Endodermal cell (in vitro differentiated cells): ENCODE results near the gene PCDH18. TPM values are rescaled to one million over a fixed set of nuclear protein-coding genes. Genes with fewer than 3 reads are reported as not detected.

Experiments
- DNase-seq: peaks from one replicate; pipeline ENCODE4 v3.0.0-alpha.2; 2017
- H3K27ac ChIP-seq: 2 replicates; pipeline ENCODE4 v1.5.1; 2013; ENCODE audit warnings: mild to moderate bottlenecking, low read depth, low read length, moderate library complexity
- H3K27me3 ChIP-seq: 2 replicates; pipeline ENCODE4 v1.6.1; 2013; ENCODE audit warnings: mild to moderate bottlenecking, low read length, moderate library complexity; ENCODE audit not compliant: insufficient read depth, control insufficient read depth, poor library complexity, severe bottlenecking
- H3K36me3 ChIP-seq: 2 replicates; pipeline ENCODE4 v1.7.0; 2013; ENCODE audit warnings: mild to moderate bottlenecking, low read length, moderate library complexity; ENCODE audit not compliant: control insufficient read depth, insufficient read depth
- H3K4me1 ChIP-seq: one replicate; pipeline ENCODE4 v1.7.0; 2013; ENCODE audit warnings: low read length; ENCODE audit not compliant: control insufficient read depth, insufficient read depth
- H3K4me3 ChIP-seq: 2 replicates; pipeline ENCODE4 v1.5.1; 2013; ENCODE audit warnings: mild to moderate bottlenecking, low read length, moderate library complexity
- H3K9ac ChIP-seq: 2 replicates; pipeline ENCODE4 v1.6.1; 2013; ENCODE audit warnings: mild to moderate bottlenecking, low read length, moderate library complexity; ENCODE audit not compliant: poor library complexity, severe bottlenecking; ENCODE audit errors: extremely low read depth
- H3K9me3 ChIP-seq: 2 replicates; pipeline ENCODE4 v1.6.1; 2013; ENCODE audit warnings: mild to moderate bottlenecking, low read length, moderate library complexity; ENCODE audit not compliant: control insufficient read depth
- H3K27ac Mint-ChIP-seq: 2 replicates; pipeline ENCODE4 v1.8.0; 2020; ENCODE audit warnings: mixed read lengths
- H3K27me3 Mint-ChIP-seq: 2 replicates; pipeline ENCODE4 v1.8.0; 2021; ENCODE audit warnings: mild to moderate bottlenecking, mixed read lengths; ENCODE audit not compliant: insufficient read depth
- H3K36me3 Mint-ChIP-seq: 2 replicates; pipeline ENCODE4 v1.8.0; 2020; ENCODE audit warnings: low read depth, mixed read lengths
- H3K4me1 Mint-ChIP-seq: 2 replicates; pipeline ENCODE4 v1.8.0; 2020; ENCODE audit warnings: mixed read lengths
- H3K4me3 Mint-ChIP-seq: 2 replicates; pipeline ENCODE4 v1.8.0; 2020; ENCODE audit warnings: mild to moderate bottlenecking, moderate library complexity, mixed read lengths
- H3K9me3 Mint-ChIP-seq: 2 replicates; pipeline ENCODE4 v1.8.0; 2020; ENCODE audit warnings: mild to moderate bottlenecking, mixed read lengths
- CTCF ChIP-seq: fragments of 200-600 bp; sonication (generic); conservative IDR thresholded peaks from 2 replicates; pipeline ENCODE4 v1.5.0; 2021; ENCODE audit warnings: antibody characterized with exemption, mild to moderate bottlenecking
- WGBS, 2 experiments: methylation state at CpG; one replicate each; pipeline versions ENCODE4 v1.1.5 to v1.1.7; 2013; ENCODE audit warnings: missing lambda C conversion rate in 2 of 2, mixed read lengths in 1 of 2; ENCODE audit not compliant: insufficient coverage in 1 of 2, insufficient read length in 1 of 2; 5-methylcytosine and 5-hydroxymethylcytosine counted together
- total RNA-seq, 2 donors: library from RNA; stranded (reverse); fragmentation: NEBNext Ultra II Directional in 1 of 2; extraction: Animal tissue kit (Norgen Biotek cat#: 25700) in 1 of 2; gene quantifications; 2 replicates in 1 of 2; 3 replicates in 1 of 2; pipeline ENCODE4 v1.2.1, GENCODE V29; 2021

Gene PCDH18
- total RNA-seq, 2 donors from 2014 or later, result 8.1 to 9.2 TPM

DNA sequence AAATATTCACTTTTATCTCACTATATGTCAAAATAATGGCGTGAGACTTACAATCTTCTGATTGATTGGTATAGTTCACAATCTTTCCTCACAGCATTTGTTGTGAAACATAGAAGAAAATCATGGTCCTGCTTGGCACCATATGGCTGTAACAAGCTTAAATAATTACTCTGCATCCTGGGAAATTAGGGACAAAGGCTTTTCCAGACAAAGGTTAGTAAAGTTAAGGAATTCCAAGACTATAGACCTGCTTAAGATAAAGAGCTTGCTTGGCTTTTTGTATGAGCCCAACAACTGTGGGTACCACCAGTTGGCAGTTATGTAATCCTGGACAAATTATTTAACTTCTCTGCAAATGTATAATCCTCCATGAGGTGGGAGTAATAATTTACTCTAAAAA is 3.4 kb upstream of the PCDH18 start:
- H3K4me3 ChIP-seq, result no peak overlapping the region
- H3K4me3 Mint-ChIP-seq, result no peak overlapping the region
- no peak for DNase-seq
- H3K36me3 ChIP-seq, result no peaks in the 10 kb centered on the region
- 100% methylated on average over 1 of the region's 1 CpG; no CpG with 5 or more reads in 1 of the 2 experiments for WGBS, 2 experiments
- no peak overlapping the region for H3K9ac ChIP-seq
- H3K9me3 Mint-ChIP-seq, result peaks cover 2% of the 10 kb centered on the region
- no peaks in the 10 kb centered on the region for H3K27me3 Mint-ChIP-seq
- H3K27ac Mint-ChIP-seq, result no peak overlapping the region
- H3K9me3 ChIP-seq, result no peaks in the 10 kb centered on the region
- peaks cover 7% of the 10 kb centered on the region for H3K4me1 ChIP-seq
- no peak for TF ChIP-seq CTCF
- H3K4me1 Mint-ChIP-seq, result peaks cover 17% of the 10 kb centered on the region
- no peak overlapping the region for H3K27ac ChIP-seq
- no peaks in the 10 kb centered on the region for H3K36me3 Mint-ChIP-seq
- peaks cover 4% of the 10 kb centered on the region for H3K27me3 ChIP-seq

DNA sequence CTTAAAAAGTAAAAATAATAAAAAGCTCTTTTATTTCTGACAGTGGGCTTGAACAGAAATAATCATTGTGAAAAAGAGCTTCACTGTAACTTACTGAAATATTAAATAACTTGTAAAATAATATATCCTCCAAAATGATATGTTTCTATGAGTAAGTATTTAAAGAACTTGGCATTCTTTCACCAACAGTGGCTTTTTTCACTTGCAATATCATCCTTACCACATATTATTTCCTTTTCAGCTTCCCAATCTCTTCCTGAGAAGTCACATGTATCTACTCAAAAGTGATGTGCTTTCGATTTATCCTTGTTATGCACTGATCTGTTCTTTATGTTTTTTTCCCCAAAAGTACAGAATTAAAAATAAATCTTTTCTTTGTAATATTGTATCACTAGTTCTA is 2.2 kb upstream of the PCDH18 start:
- TF ChIP-seq CTCF, result no peak
- H3K27ac Mint-ChIP-seq, result no peak overlapping the region

DNA sequence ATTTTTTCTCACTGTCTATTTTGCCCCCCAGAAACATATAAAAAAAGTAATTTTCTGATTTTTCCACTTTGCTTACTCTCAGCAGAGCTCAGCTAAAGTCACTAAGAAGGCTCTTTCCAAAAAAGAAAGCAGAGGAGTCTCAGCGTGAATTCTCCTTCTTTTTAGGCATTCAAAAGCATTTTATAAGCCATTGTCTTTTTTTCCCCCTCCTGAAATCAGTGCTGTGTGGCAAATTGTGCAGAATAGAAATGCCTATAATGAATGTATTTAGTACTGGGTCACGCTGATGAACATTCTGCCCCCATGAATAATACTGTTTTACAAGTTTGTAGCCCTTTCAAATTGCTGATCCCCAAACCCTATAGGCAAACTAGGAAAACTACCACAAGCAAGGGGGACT is 1.6 kb upstream of the PCDH18 start:
- no peak overlapping the region for H3K27ac Mint-ChIP-seq
- WGBS, 2 experiments, result 17 to 47% methylated on average over 1 to 2 of the region's 2 CpGs

More for the DNA sequence above, 2.2 kb upstream of the PCDH18 start:
- peaks cover 7% of the 10 kb centered on the region for H3K4me1 ChIP-seq
- no peaks in the 10 kb centered on the region for H3K36me3 ChIP-seq
- H3K27ac ChIP-seq, result peak overlapping the region; percentile 79
- H3K27me3 ChIP-seq, result peaks cover 4% of the 10 kb centered on the region
- no peak for DNase-seq
- Mint-ChIP-seq H3K4me1 (peaks cover 22% of the 10 kb centered on the region), H3K36me3 (peaks cover 6% of the 10 kb centered on the region), H3K9me3 (peaks cover 2% of the 10 kb centered on the region), H3K27me3 (no peaks in the 10 kb centered on the region), H3K4me3 (no peak overlapping the region)
- no peak overlapping the region for H3K9ac ChIP-seq
- H3K9me3 ChIP-seq, result no peaks in the 10 kb centered on the region
- WGBS, 2 experiments, result 94% methylated on average over 1 of the region's 1 CpG; no CpG with 5 or more reads in 1 of the 2 experiments
- no peak overlapping the region for H3K4me3 ChIP-seq

More for the DNA sequence above, 1.6 kb upstream of the PCDH18 start:
- no peak overlapping the region for H3K9ac ChIP-seq
- H3K4me1 Mint-ChIP-seq, result peaks cover 24% of the 10 kb centered on the region
- H3K36me3 ChIP-seq, result no peaks in the 10 kb centered on the region
- peak; percentile 17 for TF ChIP-seq CTCF
- no peak overlapping the region for H3K4me3 Mint-ChIP-seq
- H3K27me3 Mint-ChIP-seq, result no peaks in the 10 kb centered on the region
- H3K27ac ChIP-seq, result peak overlapping the region; percentile 79
- H3K27me3 ChIP-seq, result peaks cover 4% of the 10 kb centered on the region
- H3K4me1 ChIP-seq, result peaks cover 7% of the 10 kb centered on the region
- peaks cover 8% of the 10 kb centered on the region for H3K36me3 Mint-ChIP-seq
- H3K9me3 Mint-ChIP-seq, result peaks cover 2% of the 10 kb centered on the region
- DNase-seq, result no peak
- H3K4me3 ChIP-seq, result no peak overlapping the region
- no peaks in the 10 kb centered on the region for H3K9me3 ChIP-seq
